K562 (cell line): Measurements from ENCODE around the gene HRH3. TPM values are rescaled to one million over a fixed set of nuclear protein-coding genes. Genes with fewer than 3 reads are reported as not detected.

Source experiments
- ARHGAP35 ChIP-seq: fragments of 450-650 bp; IDR thresholded peaks from 2 replicates; pipeline ENCODE4 v1.6.1; 2018; ENCODE audit not compliant: partially characterized antibody
- CCAR2 ChIP-seq: fragments of 200-400 bp; formaldehyde crosslinking; IDR thresholded peaks from 2 replicates; pipeline ENCODE4 v1.6.1; 2017; ENCODE audit warnings: mild to moderate bottlenecking, low read depth, low read length
- SAP30 ChIP-seq: fragments of 200-600 bp; sonication (generic); IDR thresholded peaks from 2 replicates; pipeline ENCODE4 v1.6.1; 2012; ENCODE audit warnings: borderline replicate concordance, low read depth, mild to moderate bottlenecking, moderate library complexity, low read length, control low read depth, inconsistent platforms; ENCODE audit not compliant: insufficient read depth, poor library complexity, severe bottlenecking
- STAT5A ChIP-seq: IDR thresholded peaks from 2 replicates; pipeline ENCODE4 v1.6.1; 2012; ENCODE audit warnings: low read length, inconsistent platforms, borderline replicate concordance
- ZNF780A ChIP-seq: fragments of 250-450 bp; sonication (Bioruptor Pico); IDR thresholded peaks from 2 replicates; pipeline ENCODE4 v1.5.0; 2021; ENCODE audit warnings: mild to moderate bottlenecking
- polyA plus RNA-seq, 8 experiments: library from polyadenylated mRNA; depleted of rRNA in 4 of 8; stranded (reverse) in 5 of 8; unstranded in 3 of 8; fragments of >200 nt; fragmentation: Nextera tagmentation in 2 of 8; fragmentation: Illumina TruSeq in 1 of 8; extraction: Ambion mirVana in 2 of 8; extraction: Trizol in 1 of 8; gene quantifications; 2 replicates each; pipeline versions ENCODE4 v1.2.1 to v1.2.3, GENCODE V29; 2011 to 2014; ENCODE audit warnings: inconsistent platforms in 1 of 8, missing spikeins in 1 of 8
- total RNA-seq, 7 experiments: library from RNA; depleted of rRNA in 6 of 7; stranded (reverse); fragments of >200 nt in 6 of 7; fragmentation: Illumina TruSeq in 2 of 7; extraction: Trizol in 2 of 7; gene quantifications; 2 replicates each; pipeline versions ENCODE4 v1.2.1 to v1.2.3, GENCODE V29; 2011 to 2021; ENCODE audit warnings: low replicate concordance in 1 of 7
- TF ChIP-seq, protein P1 (sequence below), 2 experiments: fragments of 450-650 bp; IDR thresholded peaks; 2 replicates each; pipeline ENCODE4 v1.6.1; 2018; ENCODE audit warnings: mild to moderate bottlenecking in 2 of 2, low read depth in 1 of 2; ENCODE audit not compliant: partially characterized antibody in 2 of 2
- TF ChIP-seq, protein P2 (sequence below): fragments of 450-650 bp; conservative IDR thresholded peaks from 2 replicates; pipeline ENCODE4 v1.6.1; 2016; ENCODE audit warnings: missing genetic modification characterization, low read depth, mild to moderate bottlenecking, missing compliant biosample characterization, moderate library complexity

The HRH3 gene
- total and polyA plus RNA-seq, 9 of the 15 experiments (the other 6 are each of a cell fraction or from before 2014, with no cell fraction given) = not detected

DNA sequence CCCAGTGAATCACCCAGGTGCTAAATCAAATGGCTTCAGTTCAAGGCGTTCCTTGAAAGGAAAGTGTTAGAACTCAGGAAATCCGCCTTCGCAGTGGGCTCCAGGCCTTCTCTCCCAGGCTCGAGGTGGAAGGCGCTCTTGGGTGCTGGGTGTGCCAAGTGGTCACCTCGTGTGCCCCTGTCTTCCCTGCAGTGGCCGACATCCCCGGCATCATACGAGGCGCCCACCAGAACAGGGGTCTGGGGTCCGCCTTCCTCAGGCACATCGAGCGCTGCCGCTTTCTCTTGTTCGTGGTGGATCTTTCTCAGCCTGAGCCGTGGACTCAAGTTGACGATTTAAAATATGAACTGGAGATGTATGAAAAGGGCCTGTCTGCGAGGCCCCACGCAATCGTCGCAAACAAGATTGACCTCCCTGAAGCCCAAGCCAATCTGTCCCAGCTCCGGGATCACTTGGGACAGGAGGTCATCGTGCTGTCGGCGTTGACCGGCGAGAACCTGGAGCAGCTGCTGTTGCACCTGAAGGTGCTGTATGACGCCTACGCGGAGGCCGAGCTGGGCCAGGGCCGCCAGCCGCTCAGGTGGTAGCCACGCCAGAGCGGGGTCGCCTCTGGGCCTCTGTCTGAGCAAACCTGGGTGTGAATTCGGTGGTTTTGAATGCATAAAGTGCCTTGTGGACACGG, 19.4 kb downstream of the HRH3 start (continued):
- TF ChIP-seq, protein P1, sequence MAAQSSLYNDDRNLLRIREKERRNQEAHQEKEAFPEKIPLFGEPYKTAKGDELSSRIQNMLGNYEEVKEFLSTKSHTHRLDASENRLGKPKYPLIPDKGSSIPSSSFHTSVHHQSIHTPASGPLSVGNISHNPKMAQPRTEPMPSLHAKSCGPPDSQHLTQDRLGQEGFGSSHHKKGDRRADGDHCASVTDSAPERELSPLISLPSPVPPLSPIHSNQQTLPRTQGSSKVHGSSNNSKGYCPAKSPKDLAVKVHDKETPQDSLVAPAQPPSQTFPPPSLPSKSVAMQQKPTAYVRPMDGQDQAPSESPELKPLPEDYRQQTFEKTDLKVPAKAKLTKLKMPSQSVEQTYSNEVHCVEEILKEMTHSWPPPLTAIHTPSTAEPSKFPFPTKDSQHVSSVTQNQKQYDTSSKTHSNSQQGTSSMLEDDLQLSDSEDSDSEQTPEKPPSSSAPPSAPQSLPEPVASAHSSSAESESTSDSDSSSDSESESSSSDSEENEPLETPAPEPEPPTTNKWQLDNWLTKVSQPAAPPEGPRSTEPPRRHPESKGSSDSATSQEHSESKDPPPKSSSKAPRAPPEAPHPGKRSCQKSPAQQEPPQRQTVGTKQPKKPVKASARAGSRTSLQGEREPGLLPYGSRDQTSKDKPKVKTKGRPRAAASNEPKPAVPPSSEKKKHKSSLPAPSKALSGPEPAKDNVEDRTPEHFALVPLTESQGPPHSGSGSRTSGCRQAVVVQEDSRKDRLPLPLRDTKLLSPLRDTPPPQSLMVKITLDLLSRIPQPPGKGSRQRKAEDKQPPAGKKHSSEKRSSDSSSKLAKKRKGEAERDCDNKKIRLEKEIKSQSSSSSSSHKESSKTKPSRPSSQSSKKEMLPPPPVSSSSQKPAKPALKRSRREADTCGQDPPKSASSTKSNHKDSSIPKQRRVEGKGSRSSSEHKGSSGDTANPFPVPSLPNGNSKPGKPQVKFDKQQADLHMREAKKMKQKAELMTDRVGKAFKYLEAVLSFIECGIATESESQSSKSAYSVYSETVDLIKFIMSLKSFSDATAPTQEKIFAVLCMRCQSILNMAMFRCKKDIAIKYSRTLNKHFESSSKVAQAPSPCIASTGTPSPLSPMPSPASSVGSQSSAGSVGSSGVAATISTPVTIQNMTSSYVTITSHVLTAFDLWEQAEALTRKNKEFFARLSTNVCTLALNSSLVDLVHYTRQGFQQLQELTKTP (IDR thresholded peaks at IDR 0.05; ENCODE audit: low read depth in 1 of 2, partially characterized antibody in 2 of 2) = no peak
- TF ChIP-seq, protein P2, sequence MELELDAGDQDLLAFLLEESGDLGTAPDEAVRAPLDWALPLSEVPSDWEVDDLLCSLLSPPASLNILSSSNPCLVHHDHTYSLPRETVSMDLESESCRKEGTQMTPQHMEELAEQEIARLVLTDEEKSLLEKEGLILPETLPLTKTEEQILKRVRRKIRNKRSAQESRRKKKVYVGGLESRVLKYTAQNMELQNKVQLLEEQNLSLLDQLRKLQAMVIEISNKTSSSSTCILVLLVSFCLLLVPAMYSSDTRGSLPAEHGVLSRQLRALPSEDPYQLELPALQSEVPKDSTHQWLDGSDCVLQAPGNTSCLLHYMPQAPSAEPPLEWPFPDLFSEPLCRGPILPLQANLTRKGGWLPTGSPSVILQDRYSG (tag) = no peak
- TF ChIP-seq SAP30 = no peak
- TF ChIP-seq STAT5A = no peak
- TF ChIP-seq ARHGAP35 = no peak
- no peak for TF ChIP-seq ZNF780A (CRISPR knock-in tag)
- no peak for TF ChIP-seq CCAR2
